Progenitor cell of endocrine pancreas (in vitro differentiated cells): ENCODE results near the gene HBEGF. TPM values are rescaled to one million over a fixed set of nuclear protein-coding genes. Genes with fewer than 3 reads are reported as not detected.

Source experiments
- DNase-seq: peaks from one replicate; pipeline ENCODE4 v3.0.0; 2021; ENCODE audit warnings: low spot score; ENCODE audit not compliant: unreplicated experiment
- H3K27ac Mint-ChIP-seq: 2 replicates; pipeline ENCODE4 v1.8.0; 2021; ENCODE audit warnings: mild to moderate bottlenecking, moderate library complexity, mixed read lengths
- H3K27me3 Mint-ChIP-seq: 2 replicates; pipeline ENCODE4 v1.8.0; 2021; ENCODE audit warnings: mixed read lengths
- H3K36me3 Mint-ChIP-seq: 2 replicates; pipeline ENCODE4 v1.8.0; 2022; ENCODE audit warnings: mixed read lengths; ENCODE audit not compliant: insufficient read depth
- H3K4me1 Mint-ChIP-seq: 2 replicates; pipeline ENCODE4 v1.8.0; 2021; ENCODE audit warnings: low read depth, mixed read lengths
- H3K4me3 Mint-ChIP-seq: 2 replicates; pipeline ENCODE4 v1.8.0; 2021; ENCODE audit warnings: low read depth, mild to moderate bottlenecking, moderate library complexity, mixed read lengths
- H3K9me3 Mint-ChIP-seq: 2 replicates; pipeline ENCODE4 v1.8.0; 2021; ENCODE audit warnings: low read depth, mixed read lengths
- CTCF ChIP-seq: fragments of 200-600 bp; sonication (generic); IDR thresholded peaks from one replicate; pipeline ENCODE4 v1.5.0; 2021; ENCODE audit warnings: antibody characterized with exemption, mild to moderate bottlenecking; ENCODE audit not compliant: unreplicated experiment
- total RNA-seq: library from RNA; stranded (reverse); gene quantifications from 2 replicates; pipeline ENCODE4 v1.2.1, GENCODE V29; 2021

Gene HBEGF
- total RNA-seq, 1 donor from 2014 or later, result 1.3 TPM

- no peaks in the 10 kb centered on the region for H3K9me3 Mint-ChIP-seq
- H3K4me3 Mint-ChIP-seq, result no peak overlapping the region
- no peak overlapping the region for H3K27ac Mint-ChIP-seq
- DNase-seq, result no peak
- no peak for TF ChIP-seq CTCF
- H3K27me3 Mint-ChIP-seq, result no peaks in the 10 kb centered on the region
- peaks cover 6% of the 10 kb centered on the region for H3K4me1 Mint-ChIP-seq
- no peaks in the 10 kb centered on the region for H3K36me3 Mint-ChIP-seq
These were observed 25.2 kb upstream of the HBEGF start for GRCh38 chr5:140371356-140372151.

- no peak overlapping the region for H3K4me3 Mint-ChIP-seq
- H3K27me3 Mint-ChIP-seq, result no peaks in the 10 kb centered on the region
- peaks cover 4% of the 10 kb centered on the region for H3K4me1 Mint-ChIP-seq
- DNase-seq, result no peak
- H3K9me3 Mint-ChIP-seq, result no peaks in the 10 kb centered on the region
- H3K27ac Mint-ChIP-seq, result no peak overlapping the region
- no peak for TF ChIP-seq CTCF
- no peaks in the 10 kb centered on the region for H3K36me3 Mint-ChIP-seq
These were observed 21.0 kb upstream of the HBEGF start for GRCh38 chr5:140367256-140368013.

DNA sequence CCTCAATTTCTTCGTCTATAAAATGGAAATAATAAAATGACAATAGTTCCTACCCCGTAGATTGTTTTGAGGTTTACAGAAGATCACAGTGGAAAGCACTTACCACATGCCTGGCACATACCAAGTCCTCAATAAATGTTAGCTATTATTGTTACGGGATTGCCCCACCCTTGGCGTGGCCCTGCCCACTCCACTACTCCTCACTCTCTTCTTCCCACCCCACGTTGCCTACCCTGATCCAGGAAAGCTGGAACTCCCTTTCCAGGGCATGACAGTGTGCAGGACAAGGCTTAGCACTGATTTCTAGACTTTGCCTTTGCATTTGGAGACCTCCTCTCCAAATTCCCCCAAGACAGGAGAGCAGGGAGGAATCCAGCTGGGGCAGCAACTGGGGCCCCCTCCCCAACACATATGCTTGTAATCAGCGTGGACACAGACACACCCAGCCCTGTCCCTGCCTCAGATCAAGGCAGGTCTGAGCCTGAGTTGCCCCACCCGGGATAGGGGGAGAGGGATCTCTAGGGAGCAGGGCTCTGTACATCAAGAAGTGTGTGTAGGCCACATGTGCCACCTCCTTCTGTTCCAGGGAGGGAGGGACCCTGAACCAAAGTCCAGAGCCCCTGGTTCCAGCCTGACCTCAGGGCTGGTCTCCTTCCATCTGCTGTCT is 20.3 kb upstream of the HBEGF start:
- H3K27me3 Mint-ChIP-seq, result no peaks in the 10 kb centered on the region
- no peak for TF ChIP-seq CTCF
- no peak overlapping the region for H3K27ac Mint-ChIP-seq
- DNase-seq, result no peak
- H3K4me3 Mint-ChIP-seq, result no peak overlapping the region
- H3K4me1 Mint-ChIP-seq, result peaks cover 4% of the 10 kb centered on the region
- H3K9me3 Mint-ChIP-seq, result no peaks in the 10 kb centered on the region
- no peaks in the 10 kb centered on the region for H3K36me3 Mint-ChIP-seq

DNA sequence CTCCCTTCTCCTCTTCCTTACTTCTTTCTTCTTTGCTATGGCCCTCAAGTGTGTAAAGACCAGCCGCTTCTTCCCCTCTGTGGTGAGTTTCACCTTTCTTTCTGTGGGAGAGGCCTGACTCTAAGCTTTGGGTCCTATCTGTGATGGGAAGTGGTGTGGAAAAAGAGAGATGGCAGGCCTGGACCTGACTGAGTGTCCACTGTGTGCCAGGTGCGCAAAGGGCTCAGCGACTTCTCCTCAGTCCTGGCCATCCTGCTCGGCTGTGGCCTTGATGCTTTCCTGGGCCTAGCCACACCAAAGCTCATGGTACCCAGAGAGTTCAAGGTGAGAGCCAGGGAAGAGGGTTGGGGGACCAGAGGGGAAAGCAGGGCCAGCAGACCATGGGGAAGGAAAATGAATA is 19.5 kb upstream of the HBEGF start:
- TF ChIP-seq CTCF, result no peak
- Mint-ChIP-seq H3K4me3 (no peak overlapping the region), H3K9me3 (no peaks in the 10 kb centered on the region), H3K27ac (no peak overlapping the region), H3K27me3 (no peaks in the 10 kb centered on the region), H3K36me3 (no peaks in the 10 kb centered on the region), H3K4me1 (peaks cover 4% of the 10 kb centered on the region)
- no peak for DNase-seq

GRCh38 chr5:140365282-140365681 is 18.9 kb upstream of the HBEGF start:
- Mint-ChIP-seq H3K36me3 (no peaks in the 10 kb centered on the region), H3K4me1 (peaks cover 4% of the 10 kb centered on the region), H3K4me3 (no peak overlapping the region), H3K27me3 (no peaks in the 10 kb centered on the region), H3K27ac (no peak overlapping the region), H3K9me3 (no peaks in the 10 kb centered on the region)
- DNase-seq, result no peak
- TF ChIP-seq CTCF, result no peak
